SK-N-SH treated with all-trans-retinoic acid at 6 μM for 48 hours (cell line): ENCODE measurements around the gene DCAF4L1.
A peak's percentile ranks its signal among the peaks of the same experiment; 100 is the strongest.

Experiments
- ATAC-seq: fragments of 200-7000 bp; cut with Tn5 transposase; 3 replicates; pipeline ENCODE4 v1.9.1; 2020; ENCODE audit warnings: mild to moderate bottlenecking, moderate library complexity
- ARNTL ChIP-seq: fragments of 450-650 bp; formaldehyde crosslinking; IDR thresholded peaks from 2 replicates; pipeline ENCODE4 v1.5.0; 2020; ENCODE audit warnings: low read depth, mild to moderate bottlenecking, moderate library complexity, borderline replicate concordance
- CSDC2 ChIP-seq: fragments of 250-450 bp; sonication (Bioruptor Pico); IDR thresholded peaks from 2 replicates; pipeline ENCODE4 v1.5.0; 2020; ENCODE audit warnings: mild to moderate bottlenecking, moderate library complexity
- ESRRG ChIP-seq: fragments of 250-450 bp; sonication (Bioruptor Pico); IDR thresholded peaks from 2 replicates; pipeline ENCODE4 v1.6.1; 2021; ENCODE audit warnings: mild to moderate bottlenecking
- GLIS3 ChIP-seq: fragments of 250-450 bp; sonication (Bioruptor Pico); IDR thresholded peaks from 2 replicates; pipeline ENCODE4 v1.5.0; 2020; ENCODE audit warnings: mild to moderate bottlenecking, moderate library complexity
- OSR1 ChIP-seq: fragments of 250-450 bp; sonication (Bioruptor Pico); IDR thresholded peaks from 2 replicates; pipeline ENCODE4 v1.8.0; 2022; ENCODE audit warnings: moderate library complexity, mild to moderate bottlenecking, inconsistent platforms
- PPARA ChIP-seq: fragments of 250-450 bp; sonication (Bioruptor Pico); IDR thresholded peaks from 2 replicates; pipeline ENCODE4 v1.5.0; 2020; ENCODE audit warnings: mild to moderate bottlenecking, borderline replicate concordance
- RARB ChIP-seq: fragments of 250-450 bp; sonication (Bioruptor Pico); IDR thresholded peaks from 2 replicates; pipeline ENCODE4 v1.8.0; 2021; ENCODE audit warnings: mild to moderate bottlenecking, moderate library complexity
- TCF4 ChIP-seq: fragments of 250-450 bp; sonication (Bioruptor Pico); IDR thresholded peaks from 2 replicates; pipeline ENCODE4 v1.8.0; 2021; ENCODE audit warnings: mild to moderate bottlenecking, moderate library complexity, borderline replicate concordance
- TOX ChIP-seq: fragments of 250-450 bp; sonication (Bioruptor Pico); IDR thresholded peaks from 2 replicates; pipeline ENCODE4 v1.8.0; 2021; ENCODE audit warnings: mild to moderate bottlenecking, moderate library complexity, borderline replicate concordance
- ZC3H10 ChIP-seq: fragments of 250-450 bp; sonication (Bioruptor Pico); IDR thresholded peaks from 2 replicates; pipeline ENCODE4 v1.5.1; 2021; ENCODE audit warnings: mild to moderate bottlenecking, moderate library complexity
- ZFP3 ChIP-seq: fragments of 250-450 bp; sonication (Bioruptor Pico); IDR thresholded peaks from 2 replicates; pipeline ENCODE4 v1.5.0; 2020; ENCODE audit warnings: mild to moderate bottlenecking, moderate library complexity
- ZFP30 ChIP-seq: fragments of 450-650 bp; formaldehyde crosslinking; IDR thresholded peaks from 2 replicates; pipeline ENCODE4 v1.5.0; 2022; ENCODE audit warnings: mild to moderate bottlenecking, moderate library complexity
- ZNF565 ChIP-seq: fragments of 450-650 bp; formaldehyde crosslinking; conservative IDR thresholded peaks from 2 replicates; pipeline ENCODE4 v1.5.0; 2020; ENCODE audit warnings: low read depth, mild to moderate bottlenecking, moderate library complexity
- ZNF70 ChIP-seq: fragments of 450-650 bp; formaldehyde crosslinking; IDR thresholded peaks from 2 replicates; pipeline ENCODE4 v1.5.0; 2020; ENCODE audit warnings: mild to moderate bottlenecking, moderate library complexity
- ZNF8 ChIP-seq: fragments of 450-650 bp; formaldehyde crosslinking; IDR thresholded peaks from 2 replicates; pipeline ENCODE4 v1.5.0; 2020; ENCODE audit warnings: mild to moderate bottlenecking, moderate library complexity
- TF ChIP-seq, protein P1 (sequence below): fragments of 250-450 bp; sonication (Bioruptor Pico); IDR thresholded peaks from 2 replicates; pipeline ENCODE4 v1.5.0; 2020; ENCODE audit warnings: mild to moderate bottlenecking, moderate library complexity
- TF ChIP-seq, protein P2 (sequence below): fragments of 250-450 bp; sonication (Bioruptor Pico); IDR thresholded peaks from 2 replicates; pipeline ENCODE4 v1.8.0; 2021; ENCODE audit warnings: low read depth, mild to moderate bottlenecking, moderate library complexity, borderline replicate concordance
- TF ChIP-seq, protein P3 (sequence below): fragments of 250-450 bp; sonication (Bioruptor Pico); IDR thresholded peaks from 2 replicates; pipeline ENCODE4 v1.8.0; 2020; ENCODE audit warnings: mild to moderate bottlenecking, moderate library complexity, borderline replicate concordance
- TF ChIP-seq, protein P4 (sequence below): fragments of 250-450 bp; sonication (Bioruptor Pico); IDR thresholded peaks from 2 replicates; pipeline ENCODE4 v1.5.1; 2020; ENCODE audit warnings: low read depth, mild to moderate bottlenecking, moderate library complexity

Gene DCAF4L1

DNA sequence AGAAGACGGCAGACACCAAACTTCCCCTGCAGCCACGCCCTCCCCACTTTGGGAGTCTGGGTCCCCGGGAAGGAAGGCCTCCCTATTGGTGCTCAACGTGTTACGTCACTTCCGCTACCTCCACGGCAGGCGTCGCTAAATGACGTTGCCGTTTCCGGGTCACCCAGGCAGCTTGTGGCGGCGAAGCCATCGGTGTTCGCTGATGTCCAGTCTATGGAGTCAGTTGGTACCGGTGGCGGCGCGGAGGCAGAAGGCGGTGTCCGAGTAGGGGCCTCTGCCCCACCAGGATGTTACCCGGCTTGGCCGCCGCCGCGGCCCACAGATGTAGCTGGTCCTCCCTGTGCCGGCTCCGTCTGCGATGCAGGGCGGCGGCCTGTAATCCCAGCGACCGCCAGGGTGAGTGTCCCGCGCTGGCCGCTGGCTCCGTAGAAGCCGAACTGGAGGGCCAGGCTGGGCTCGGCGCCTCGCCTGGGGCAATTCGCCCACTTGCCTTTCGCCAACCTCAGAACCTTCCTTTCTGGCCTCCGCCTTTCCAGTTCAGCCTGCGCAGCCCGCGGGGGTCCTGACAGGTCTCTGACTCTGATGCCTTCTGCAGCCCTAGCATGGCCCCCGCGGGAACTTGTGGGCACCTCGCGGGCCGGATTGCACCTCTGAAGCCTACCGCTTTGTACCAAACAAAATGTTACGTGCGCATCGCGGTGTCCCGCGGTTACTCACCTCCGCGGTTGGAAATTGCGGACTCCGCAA, 9.0 kb downstream of the DCAF4L1 start, which contains the start of gene SLC30A9:
Gene SLC30A9, plus strand, starts transcription at position 166 of the 747 bp plus-strand sequence. Its CDS starts 122 bp downstream, at position 288.
- peak; percentile 97 for ATAC-seq
- TF ChIP-seq ZFP30 (CRISPR knock-in tag) (no peak), ESRRG (CRISPR knock-in tag) (no peak), RARB (CRISPR knock-in tag) (no peak), PPARA (CRISPR knock-in tag) (no peak), ZNF565 (CRISPR knock-in tag) (no peak), TOX (CRISPR knock-in tag) (no peak), ARNTL (no peak), TCF4 (CRISPR knock-in tag) (no peak), GLIS3 (CRISPR knock-in tag) (no peak)
- TF ChIP-seq, protein P1, sequence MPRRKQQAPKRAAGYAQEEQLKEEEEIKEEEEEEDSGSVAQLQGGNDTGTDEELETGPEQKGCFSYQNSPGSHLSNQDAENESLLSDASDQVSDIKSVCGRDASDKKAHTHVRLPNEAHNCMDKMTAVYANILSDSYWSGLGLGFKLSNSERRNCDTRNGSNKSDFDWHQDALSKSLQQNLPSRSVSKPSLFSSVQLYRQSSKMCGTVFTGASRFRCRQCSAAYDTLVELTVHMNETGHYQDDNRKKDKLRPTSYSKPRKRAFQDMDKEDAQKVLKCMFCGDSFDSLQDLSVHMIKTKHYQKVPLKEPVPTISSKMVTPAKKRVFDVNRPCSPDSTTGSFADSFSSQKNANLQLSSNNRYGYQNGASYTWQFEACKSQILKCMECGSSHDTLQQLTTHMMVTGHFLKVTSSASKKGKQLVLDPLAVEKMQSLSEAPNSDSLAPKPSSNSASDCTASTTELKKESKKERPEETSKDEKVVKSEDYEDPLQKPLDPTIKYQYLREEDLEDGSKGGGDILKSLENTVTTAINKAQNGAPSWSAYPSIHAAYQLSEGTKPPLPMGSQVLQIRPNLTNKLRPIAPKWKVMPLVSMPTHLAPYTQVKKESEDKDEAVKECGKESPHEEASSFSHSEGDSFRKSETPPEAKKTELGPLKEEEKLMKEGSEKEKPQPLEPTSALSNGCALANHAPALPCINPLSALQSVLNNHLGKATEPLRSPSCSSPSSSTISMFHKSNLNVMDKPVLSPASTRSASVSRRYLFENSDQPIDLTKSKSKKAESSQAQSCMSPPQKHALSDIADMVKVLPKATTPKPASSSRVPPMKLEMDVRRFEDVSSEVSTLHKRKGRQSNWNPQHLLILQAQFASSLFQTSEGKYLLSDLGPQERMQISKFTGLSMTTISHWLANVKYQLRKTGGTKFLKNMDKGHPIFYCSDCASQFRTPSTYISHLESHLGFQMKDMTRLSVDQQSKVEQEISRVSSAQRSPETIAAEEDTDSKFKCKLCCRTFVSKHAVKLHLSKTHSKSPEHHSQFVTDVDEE (CRISPR knock-in tag) = no peak

DNA sequence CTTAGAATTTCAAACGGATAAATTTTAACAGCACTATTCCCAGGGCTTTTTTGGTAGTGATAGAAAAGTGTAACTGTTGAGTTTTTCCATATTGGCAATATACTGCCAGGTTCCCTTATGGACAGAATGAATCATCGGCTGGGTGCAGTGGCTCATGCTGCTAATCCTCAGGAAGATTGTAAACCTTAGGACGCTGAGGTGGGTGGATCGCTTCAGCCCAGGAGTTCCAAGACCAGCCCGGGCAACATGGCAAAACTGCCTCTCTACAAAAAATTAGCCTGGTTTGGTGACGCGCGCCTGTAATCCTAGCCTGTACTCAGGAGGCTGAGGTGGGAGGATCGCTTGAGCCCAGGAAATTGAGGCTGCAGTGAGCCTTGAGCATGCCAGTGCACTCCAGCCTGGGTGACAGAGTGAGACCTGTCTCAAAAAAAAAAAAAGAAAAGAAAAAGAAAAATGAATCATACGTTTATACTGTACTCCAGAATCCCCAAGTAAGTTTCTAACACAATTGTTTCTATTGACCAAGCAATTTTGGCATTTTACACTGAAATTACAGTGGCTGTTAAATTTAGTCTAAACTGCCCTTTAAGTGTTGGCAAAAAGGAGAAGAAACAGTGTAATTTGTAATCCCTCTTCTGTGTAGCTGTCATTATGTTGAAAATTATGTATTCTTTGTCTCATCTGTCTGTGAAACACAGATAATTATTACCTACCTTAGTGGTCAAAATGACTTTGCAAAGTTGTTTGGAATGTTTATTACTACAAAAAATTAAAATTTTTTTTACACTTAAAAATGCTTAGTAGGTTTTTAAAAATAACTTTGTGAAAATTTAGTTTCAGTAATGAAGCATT, 10.6 kb downstream of the DCAF4L1 start:
- TF ChIP-seq ARNTL (no peak), RARB (CRISPR knock-in tag) (no peak), ZC3H10 (CRISPR knock-in tag) (no peak), ZNF565 (CRISPR knock-in tag) (no peak), ZFP3 (no peak), PPARA (CRISPR knock-in tag) (no peak), TCF4 (CRISPR knock-in tag) (no peak), ZNF70 (CRISPR knock-in tag) (no peak), ESRRG (CRISPR knock-in tag) (no peak), CSDC2 (CRISPR knock-in tag) (no peak), TOX (CRISPR knock-in tag) (no peak), ZFP30 (CRISPR knock-in tag) (no peak), ZNF8 (CRISPR knock-in tag) (no peak), OSR1 (CRISPR knock-in tag) (no peak), GLIS3 (CRISPR knock-in tag) (no peak)
- TF ChIP-seq, protein P2, sequence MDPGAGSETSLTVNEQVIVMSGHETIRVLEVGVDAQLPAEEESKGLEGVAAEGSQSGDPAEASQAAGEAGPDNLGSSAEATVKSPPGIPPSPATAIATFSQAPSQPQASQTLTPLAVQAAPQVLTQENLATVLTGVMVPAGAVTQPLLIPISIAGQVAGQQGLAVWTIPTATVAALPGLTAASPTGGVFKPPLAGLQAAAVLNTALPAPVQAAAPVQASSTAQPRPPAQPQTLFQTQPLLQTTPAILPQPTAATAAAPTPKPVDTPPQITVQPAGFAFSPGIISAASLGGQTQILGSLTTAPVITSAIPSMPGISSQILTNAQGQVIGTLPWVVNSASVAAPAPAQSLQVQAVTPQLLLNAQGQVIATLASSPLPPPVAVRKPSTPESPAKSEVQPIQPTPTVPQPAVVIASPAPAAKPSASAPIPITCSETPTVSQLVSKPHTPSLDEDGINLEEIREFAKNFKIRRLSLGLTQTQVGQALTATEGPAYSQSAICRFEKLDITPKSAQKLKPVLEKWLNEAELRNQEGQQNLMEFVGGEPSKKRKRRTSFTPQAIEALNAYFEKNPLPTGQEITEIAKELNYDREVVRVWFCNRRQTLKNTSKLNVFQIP (CRISPR knock-in tag) = no peak
- TF ChIP-seq, protein P1 (CRISPR knock-in tag) = no peak
- TF ChIP-seq, protein P3, sequence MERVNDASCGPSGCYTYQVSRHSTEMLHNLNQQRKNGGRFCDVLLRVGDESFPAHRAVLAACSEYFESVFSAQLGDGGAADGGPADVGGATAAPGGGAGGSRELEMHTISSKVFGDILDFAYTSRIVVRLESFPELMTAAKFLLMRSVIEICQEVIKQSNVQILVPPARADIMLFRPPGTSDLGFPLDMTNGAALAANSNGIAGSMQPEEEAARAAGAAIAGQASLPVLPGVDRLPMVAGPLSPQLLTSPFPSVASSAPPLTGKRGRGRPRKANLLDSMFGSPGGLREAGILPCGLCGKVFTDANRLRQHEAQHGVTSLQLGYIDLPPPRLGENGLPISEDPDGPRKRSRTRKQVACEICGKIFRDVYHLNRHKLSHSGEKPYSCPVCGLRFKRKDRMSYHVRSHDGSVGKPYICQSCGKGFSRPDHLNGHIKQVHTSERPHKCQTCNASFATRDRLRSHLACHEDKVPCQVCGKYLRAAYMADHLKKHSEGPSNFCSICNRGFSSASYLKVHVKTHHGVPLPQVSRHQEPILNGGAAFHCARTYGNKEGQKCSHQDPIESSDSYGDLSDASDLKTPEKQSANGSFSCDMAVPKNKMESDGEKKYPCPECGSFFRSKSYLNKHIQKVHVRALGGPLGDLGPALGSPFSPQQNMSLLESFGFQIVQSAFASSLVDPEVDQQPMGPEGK (CRISPR knock-in tag) = no peak
- TF ChIP-seq, protein P4, sequence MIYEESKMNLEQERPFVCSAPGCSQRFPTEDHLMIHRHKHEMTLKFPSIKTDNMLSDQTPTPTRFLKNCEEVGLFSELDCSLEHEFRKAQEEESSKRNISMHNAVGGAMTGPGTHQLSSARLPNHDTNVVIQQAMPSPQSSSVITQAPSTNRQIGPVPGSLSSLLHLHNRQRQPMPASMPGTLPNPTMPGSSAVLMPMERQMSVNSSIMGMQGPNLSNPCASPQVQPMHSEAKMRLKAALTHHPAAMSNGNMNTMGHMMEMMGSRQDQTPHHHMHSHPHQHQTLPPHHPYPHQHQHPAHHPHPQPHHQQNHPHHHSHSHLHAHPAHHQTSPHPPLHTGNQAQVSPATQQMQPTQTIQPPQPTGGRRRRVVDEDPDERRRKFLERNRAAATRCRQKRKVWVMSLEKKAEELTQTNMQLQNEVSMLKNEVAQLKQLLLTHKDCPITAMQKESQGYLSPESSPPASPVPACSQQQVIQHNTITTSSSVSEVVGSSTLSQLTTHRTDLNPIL (CRISPR knock-in tag) = no peak
- no peak for ATAC-seq
